Immature natural killer cell (primary cell): ENCODE data around the gene CCDC142. TPM values are rescaled to one million over a fixed set of nuclear protein-coding genes. Genes with fewer than 3 reads are reported as not detected.
"Not testable (repeated sequence)": the region's sequence is repeated elsewhere in the genome, so short reads cannot be mapped to it uniquely, and the experiment has no call there.

Experiments
- DNase-seq, 3 donors: peaks; one replicate each; pipeline ENCODE4 v3.0.0; 2022; ENCODE audit warnings: mixed read lengths in 1 of 3
- H3K27ac Mint-ChIP-seq, 6 donors: one replicate each; pipeline ENCODE4 v1.8.0; 2020; ENCODE audit warnings: mixed read lengths in 6 of 6, mild to moderate bottlenecking in 5 of 6, inconsistent platforms in 4 of 6, moderate library complexity in 3 of 6
- H3K27me3 Mint-ChIP-seq, 3 donors: one replicate each; pipeline ENCODE4 v1.8.0; 2020 to 2021; ENCODE audit warnings: low read depth in 3 of 3, mild to moderate bottlenecking in 3 of 3, mixed read lengths in 3 of 3, moderate library complexity in 3 of 3, inconsistent platforms in 1 of 3
- H3K36me3 Mint-ChIP-seq, 3 donors: one replicate each; pipeline ENCODE4 v1.8.0; 2020; ENCODE audit warnings: mixed read lengths in 3 of 3, inconsistent platforms in 2 of 3, mild to moderate bottlenecking in 2 of 3
- H3K4me1 Mint-ChIP-seq, 2 donors: one replicate each; pipeline ENCODE4 v1.8.0; 2020; ENCODE audit warnings: inconsistent platforms in 2 of 2, mild to moderate bottlenecking in 2 of 2, mixed read lengths in 2 of 2, moderate library complexity in 1 of 2
- H3K4me3 Mint-ChIP-seq, 5 donors: one replicate each; pipeline ENCODE4 v1.8.0; 2020; ENCODE audit warnings: mild to moderate bottlenecking in 5 of 5, mixed read lengths in 5 of 5, inconsistent platforms in 3 of 5, moderate library complexity in 3 of 5
- H3K9me3 Mint-ChIP-seq, 6 donors: one replicate each; pipeline ENCODE4 v1.8.0; 2020; ENCODE audit warnings: mild to moderate bottlenecking in 6 of 6, mixed read lengths in 6 of 6, inconsistent platforms in 4 of 6, moderate library complexity in 3 of 6
- polyA plus RNA-seq, 3 donors: library from polyadenylated mRNA; unstranded; fragments of 300-500 nt; fragmentation: Illumina TruSeq; gene quantifications; one replicate each; pipeline ENCODE4 v1.2.3, GENCODE V29; 2021

Gene CCDC142
- polyA plus RNA-seq, 3 donors from 2014 or later = 4.1 to 16.6 (median 4.4) TPM

DNA sequence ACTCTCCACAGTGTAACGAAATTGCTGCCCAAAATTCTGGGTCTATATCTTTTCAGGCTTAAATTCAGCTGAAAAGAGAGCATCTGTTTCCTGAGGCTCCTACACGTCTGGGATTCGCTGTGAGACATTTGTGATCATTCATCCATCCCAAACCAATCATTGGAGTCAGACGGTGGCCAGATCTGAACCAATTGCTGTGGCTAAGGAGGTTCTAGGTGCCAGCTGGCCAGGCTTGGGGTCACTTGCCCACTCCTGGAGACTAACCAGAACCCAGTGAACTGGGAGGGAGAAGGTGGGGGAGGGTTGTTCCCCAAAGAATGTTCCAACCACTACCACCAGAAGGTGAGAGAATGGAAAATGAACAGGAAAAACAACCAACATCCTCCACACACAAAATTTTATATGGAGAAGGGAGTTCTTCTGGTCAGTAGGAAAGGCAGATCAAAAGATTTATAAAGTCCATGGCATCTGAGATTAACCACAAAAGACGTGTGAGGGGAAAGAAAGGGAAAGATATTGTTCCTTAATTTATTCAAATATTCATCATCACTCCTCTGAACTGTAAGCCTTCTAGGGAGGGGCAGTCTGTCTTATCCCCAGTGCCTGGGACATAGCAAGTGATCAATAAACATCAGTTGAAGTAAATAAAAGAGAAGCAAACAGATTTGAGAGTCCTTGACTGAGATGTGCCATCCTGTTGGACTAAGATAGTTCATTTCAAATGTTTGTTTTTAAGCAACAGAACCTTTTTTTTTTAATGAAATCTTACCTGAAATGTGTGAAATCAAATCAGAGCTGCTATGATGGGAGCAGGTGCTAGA lies 38.1 kb downstream of the CCDC142 start:
- no peaks in the 10 kb centered on the region for H3K9me3 Mint-ChIP-seq
- DNase-seq = no peak
- H3K4me3 Mint-ChIP-seq = no peak overlapping the region
- H3K27ac Mint-ChIP-seq = no peak overlapping the region
- H3K4me1 Mint-ChIP-seq = peaks cover 12 to 17% of the 10 kb centered on the region in 2 donors
- no peaks in the 10 kb centered on the region for H3K36me3 Mint-ChIP-seq
- H3K27me3 Mint-ChIP-seq = peaks cover 4 to 6% (median 5%) of the 10 kb centered on the region in 3 donors

DNA sequence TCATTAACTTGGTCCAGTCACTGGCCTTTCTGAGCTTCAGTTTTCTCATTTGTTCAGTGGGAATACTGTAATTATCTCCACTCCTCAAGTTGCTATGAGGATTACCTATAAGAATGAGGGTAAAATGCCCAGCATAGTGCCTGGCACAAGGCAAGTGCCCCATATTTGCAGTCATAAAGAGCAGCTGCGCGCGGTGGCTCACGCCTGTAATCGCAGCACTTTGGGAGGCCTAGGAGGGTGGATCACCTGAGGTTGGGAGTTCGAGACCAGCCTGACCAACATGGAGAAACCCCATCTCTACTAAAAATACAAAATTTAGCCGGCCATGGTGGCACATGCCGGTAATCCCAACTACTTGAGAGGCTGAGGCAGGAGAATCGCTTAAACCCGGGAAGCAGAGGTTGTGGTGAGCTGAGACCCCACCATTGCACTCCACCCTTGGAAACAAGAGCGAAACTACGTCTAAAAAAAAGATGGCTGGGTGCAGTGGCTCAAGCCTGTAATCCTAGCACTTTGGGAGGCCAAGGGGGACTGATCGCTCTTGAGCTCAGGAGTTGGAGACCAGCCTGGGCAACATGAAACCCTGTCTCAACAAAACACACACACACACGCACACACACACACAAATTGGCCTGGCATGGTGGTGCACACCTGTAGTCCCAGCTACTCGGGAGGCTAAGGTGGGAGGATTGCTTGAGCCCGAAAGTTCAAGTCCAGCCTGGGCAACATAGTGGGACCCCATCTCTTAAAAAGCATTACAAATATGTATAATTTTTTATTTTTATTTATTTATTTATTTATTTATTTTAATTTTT lies 40.1 kb downstream of the CCDC142 start:
- H3K27me3 Mint-ChIP-seq, H3K36me3 Mint-ChIP-seq, DNase-seq, H3K9me3 Mint-ChIP-seq: not testable (repeated sequence)
- peaks cover 27 to 29% of the 10 kb centered on the region in 2 donors for H3K4me1 Mint-ChIP-seq
- peak overlapping the region; percentile 80 to 89 (median 81) for H3K4me3 Mint-ChIP-seq
- peak overlapping the region in 3 of 6 donors; percentile 81 to 88 (median 83) for H3K27ac Mint-ChIP-seq

DNA sequence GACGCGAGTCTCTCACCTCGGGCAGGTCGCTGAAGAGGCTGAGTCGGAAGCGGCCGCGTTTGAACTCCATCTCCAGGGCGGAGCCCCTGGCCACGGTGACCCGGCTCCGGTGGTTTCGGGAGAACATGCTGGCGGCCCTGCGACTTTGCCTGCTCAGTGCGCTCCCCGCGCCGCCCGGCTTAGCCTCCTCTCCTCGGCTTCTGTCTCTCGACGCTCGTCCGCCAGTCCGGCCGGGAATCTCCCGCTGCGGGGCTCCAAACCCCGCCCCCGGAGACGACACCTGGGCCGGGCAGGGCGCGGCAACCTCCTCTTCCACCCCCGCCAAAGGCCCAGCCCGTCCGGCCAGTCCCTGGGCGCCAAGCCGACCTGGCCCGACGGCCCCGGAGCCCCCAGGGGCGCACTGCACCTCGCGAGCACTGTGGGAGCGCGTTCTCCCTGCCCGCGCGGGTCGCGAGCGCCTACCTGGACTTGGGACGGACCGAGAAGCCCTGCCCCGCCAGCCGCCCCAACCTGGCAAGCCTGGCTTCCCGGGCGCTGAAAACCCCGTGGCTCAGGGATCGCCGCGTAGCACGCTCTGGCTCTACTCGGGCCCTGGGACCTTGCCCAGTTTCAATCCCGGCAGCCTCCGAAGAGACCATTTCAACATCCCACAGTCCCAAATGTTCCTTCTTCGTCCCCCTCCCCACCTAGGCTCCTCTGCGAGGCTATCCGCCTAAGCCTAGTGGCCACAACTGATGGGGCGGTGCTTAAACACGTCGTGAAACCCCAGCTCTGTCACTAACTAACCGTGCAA lies 40.9 kb downstream of the CCDC142 start, which contains the start of gene RTKN:
Gene RTKN, minus strand, starts transcription at position 248 of the 793 bp plus-strand sequence. Its CDS starts 121 bp downstream, at position 127.
- Mint-ChIP-seq H3K27me3 (peaks cover 3 to 8% (median 5%) of the 10 kb centered on the region in 3 donors), H3K4me1 (peaks cover 27 to 29% of the 10 kb centered on the region in 2 donors), H3K27ac (peak within 1 kb of the TSS in 4 of 6 donors; percentile 57 to 88 (median 82)), H3K36me3 (no peaks in the 10 kb centered on the region), H3K9me3 (no peaks in the 10 kb centered on the region), H3K4me3 (peak within 1 kb of the TSS; percentile 81 to 89 (median 83))
- peak; percentile 43 to 70 (median 67) for DNase-seq

- H3K36me3 Mint-ChIP-seq = no peaks in the 10 kb centered on the region
- H3K27ac Mint-ChIP-seq = peak overlapping the region in 3 of 6 donors; percentile 40 to 80 (median 62)
- no peak for DNase-seq
- peaks cover 3 to 8% (median 6%) of the 10 kb centered on the region in 3 donors for H3K27me3 Mint-ChIP-seq
- peaks cover 27 to 29% of the 10 kb centered on the region in 2 donors for H3K4me1 Mint-ChIP-seq
- no peaks in the 10 kb centered on the region for H3K9me3 Mint-ChIP-seq
- peak overlapping the region; percentile 54 to 83 (median 81) for H3K4me3 Mint-ChIP-seq
Measured at GRCh38 chr2:74441170-74441689, 41.6 kb downstream of the CCDC142 start.

- Mint-ChIP-seq H3K36me3 (no peaks in the 10 kb centered on the region), H3K27ac (peak overlapping the region in 4 of 6 donors; percentile 48 to 85 (median 80)), H3K9me3 (no peaks in the 10 kb centered on the region), H3K4me3 (peak overlapping the region; percentile 70 to 83 (median 81)), H3K4me1 (peaks cover 27 to 29% of the 10 kb centered on the region in 2 donors), H3K27me3 (peaks cover 6 to 8% (median 6%) of the 10 kb centered on the region in 3 donors)
- DNase-seq = peak; percentile 73 to 82 (median 76)
Measured at GRCh38 chr2:74440378-74441169, 42.2 kb downstream of the CCDC142 start.

DNA sequence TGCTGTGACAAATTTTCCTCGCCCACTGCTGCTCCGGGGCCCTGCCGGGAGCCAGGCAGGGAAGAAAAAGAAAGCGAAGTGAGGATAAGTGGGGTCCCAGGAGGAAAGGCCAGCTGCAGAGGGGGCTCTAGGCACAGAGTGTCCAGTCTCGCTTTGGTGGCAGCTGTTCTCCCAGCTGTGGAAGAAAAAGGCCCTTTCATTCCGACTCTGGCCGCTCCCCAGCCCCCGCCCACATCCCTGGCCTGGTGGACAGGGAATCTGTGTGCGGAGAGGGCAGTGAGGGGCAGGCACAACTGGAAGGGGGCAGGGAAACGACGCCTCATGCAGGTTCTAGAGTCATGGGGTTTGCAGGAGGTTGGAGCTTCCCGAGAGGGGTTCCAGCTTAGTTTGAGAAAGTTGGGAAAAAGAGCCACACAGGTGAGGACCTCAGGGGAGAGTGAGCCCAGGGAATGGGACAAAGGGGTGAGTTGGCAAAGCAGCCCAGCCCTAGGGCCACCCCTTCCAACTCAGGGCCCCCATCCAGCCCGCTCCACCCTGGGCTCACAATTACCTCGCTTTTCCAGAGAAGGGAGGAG lies 42.9 kb downstream of the CCDC142 start:
- no peaks in the 10 kb centered on the region for H3K9me3 Mint-ChIP-seq
- peak overlapping the region; percentile 23 to 85 (median 61) for H3K27ac Mint-ChIP-seq
- DNase-seq = no peak
- peak overlapping the region; percentile 70 to 83 (median 81) for H3K4me3 Mint-ChIP-seq
- peaks cover 27 to 29% of the 10 kb centered on the region in 2 donors for H3K4me1 Mint-ChIP-seq
- H3K27me3 Mint-ChIP-seq = peaks cover 6 to 8% (median 6%) of the 10 kb centered on the region in 3 donors
- no peaks in the 10 kb centered on the region for H3K36me3 Mint-ChIP-seq

- no peak for DNase-seq
- no peaks in the 10 kb centered on the region for H3K36me3 Mint-ChIP-seq
- H3K4me3 Mint-ChIP-seq = peak overlapping the region; percentile 18 to 83 (median 81)
- H3K27ac Mint-ChIP-seq = peak overlapping the region in 5 of 6 donors; percentile 48 to 85 (median 82)
- peaks cover 6 to 8% (median 6%) of the 10 kb centered on the region in 3 donors for H3K27me3 Mint-ChIP-seq
- no peaks in the 10 kb centered on the region for H3K9me3 Mint-ChIP-seq
- peaks cover 27 to 29% of the 10 kb centered on the region in 2 donors for H3K4me1 Mint-ChIP-seq
Measured at GRCh38 chr2:74439373-74439772, 43.4 kb downstream of the CCDC142 start.

GRCh38 chr2:74438248-74438647 lies 44.5 kb downstream of the CCDC142 start:
- H3K9me3 Mint-ChIP-seq = no peaks in the 10 kb centered on the region
- H3K4me3 Mint-ChIP-seq = no peak overlapping the region
- peaks cover 27 to 29% of the 10 kb centered on the region in 2 donors for H3K4me1 Mint-ChIP-seq
- no peak for DNase-seq
- H3K27ac Mint-ChIP-seq = peak overlapping the region in 4 of 6 donors; percentile 48 to 85 (median 66)
- no peaks in the 10 kb centered on the region for H3K36me3 Mint-ChIP-seq
- H3K27me3 Mint-ChIP-seq = peaks cover 5 to 6% (median 6%) of the 10 kb centered on the region in 3 donors

GRCh38 chr2:74436848-74437695 lies 45.7 kb downstream of the CCDC142 start:
- H3K27ac Mint-ChIP-seq = peak overlapping the region in 3 of 6 donors; percentile 15 to 82 (median 67)
- H3K4me1 Mint-ChIP-seq = peaks cover 23 to 25% of the 10 kb centered on the region in 2 donors
- H3K36me3 Mint-ChIP-seq = no peaks in the 10 kb centered on the region
- peaks cover 2 to 5% (median 3%) of the 10 kb centered on the region in 3 donors for H3K27me3 Mint-ChIP-seq
- no peak for DNase-seq
- no peaks in the 10 kb centered on the region for H3K9me3 Mint-ChIP-seq
- H3K4me3 Mint-ChIP-seq = no peak overlapping the region

GRCh38 chr2:74436111-74436805 lies 46.5 kb downstream of the CCDC142 start:
- Mint-ChIP-seq H3K4me1 (peaks cover 22 to 23% of the 10 kb centered on the region in 2 donors), H3K4me3 (no peak overlapping the region), H3K27me3 (peaks cover 2 to 5% (median 2%) of the 10 kb centered on the region in 3 donors), H3K36me3 (no peaks in the 10 kb centered on the region), H3K9me3 (no peaks in the 10 kb centered on the region), H3K27ac (no peak overlapping the region)
- DNase-seq = no peak

DNA sequence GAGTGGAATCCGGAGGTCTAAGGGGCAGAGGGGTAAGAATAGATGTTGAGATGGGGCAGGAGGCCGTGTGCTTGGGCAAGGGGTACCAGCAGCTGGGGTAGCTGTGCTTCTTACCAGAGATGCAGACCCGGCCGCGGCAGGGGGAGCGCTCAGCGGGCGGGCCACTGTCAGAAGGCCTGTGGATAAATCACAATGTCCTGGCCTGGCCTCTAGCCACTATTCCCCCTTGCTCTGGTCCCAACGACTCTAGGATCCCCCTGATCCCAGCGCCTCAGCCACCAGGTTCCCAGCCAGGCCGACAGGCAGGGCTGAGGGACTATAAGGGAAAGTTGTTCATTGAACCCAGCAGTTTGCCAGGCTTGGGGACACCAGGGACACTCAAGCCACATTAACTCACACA lies 52.3 kb downstream of the CCDC142 start:
- H3K27me3 Mint-ChIP-seq = peaks cover 0 to 2% (median 0%) of the 10 kb centered on the region in 3 donors
- H3K9me3 Mint-ChIP-seq = no peaks in the 10 kb centered on the region
- H3K27ac Mint-ChIP-seq = no peak overlapping the region
- no peak overlapping the region for H3K4me3 Mint-ChIP-seq
- peaks cover 0 to 19% (median 8%) of the 10 kb centered on the region in 3 donors for H3K36me3 Mint-ChIP-seq
- no peaks in the 10 kb centered on the region for H3K4me1 Mint-ChIP-seq
- no peak for DNase-seq
